Gastrocnemius medialis (tissue), 4 donors: Measurements from ENCODE around the gene ROR2.

Experiments used
- POLR2A ChIP-seq, 2 donors: fragments of 450-650 bp; IDR thresholded peaks; one replicate each; pipeline ENCODE4 v1.6.1; 2017; ENCODE audit warnings: antibody characterized with exemption in 2 of 2, mild to moderate bottlenecking in 2 of 2, moderate library complexity in 2 of 2
- TF ChIP-seq, protein P1 (sequence below), 5 experiments: fragments of 450-650 bp in 3 of 5; fragments of 200-600 bp in 2 of 5; sonication (generic) in 2 of 5; IDR thresholded peaks in 4 of 5; conservative IDR thresholded peaks in 1 of 5; 1 replicate in 4 of 5; 2 replicates in 1 of 5; pipeline ENCODE4 v1.5.1; 2016 to 2019; ENCODE audit warnings: antibody characterized with exemption in 5 of 5, mild to moderate bottlenecking in 3 of 5, moderate library complexity in 3 of 5

DNA sequence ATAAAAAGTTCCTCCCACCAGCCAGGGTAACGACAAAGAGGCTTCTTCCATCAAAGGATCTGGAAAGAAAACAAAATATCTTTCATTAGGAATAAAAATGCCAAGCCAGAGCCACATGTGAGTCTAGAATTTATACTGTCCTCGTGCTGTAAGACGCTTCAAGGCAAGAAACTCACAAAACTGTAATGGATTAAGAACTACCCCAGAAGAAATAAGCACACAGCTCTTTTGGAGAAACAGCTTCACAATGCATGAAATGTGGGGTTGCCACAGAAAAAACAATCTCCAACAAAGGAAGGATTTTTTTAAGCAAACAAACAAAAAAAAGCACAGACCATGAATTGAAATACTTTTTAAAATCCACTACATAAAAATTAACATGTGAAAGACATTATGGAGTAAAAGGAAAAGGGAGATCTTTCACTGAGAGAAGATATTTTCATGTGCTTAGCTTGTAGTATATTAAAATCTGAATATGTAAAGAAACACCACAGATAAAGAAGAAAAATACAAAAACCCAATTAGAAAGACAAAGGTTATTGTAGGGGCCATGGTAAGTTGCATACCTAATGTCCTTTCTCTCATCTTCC, 385.9 kb downstream of the ROR2 start:
- TF ChIP-seq, protein P1, sequence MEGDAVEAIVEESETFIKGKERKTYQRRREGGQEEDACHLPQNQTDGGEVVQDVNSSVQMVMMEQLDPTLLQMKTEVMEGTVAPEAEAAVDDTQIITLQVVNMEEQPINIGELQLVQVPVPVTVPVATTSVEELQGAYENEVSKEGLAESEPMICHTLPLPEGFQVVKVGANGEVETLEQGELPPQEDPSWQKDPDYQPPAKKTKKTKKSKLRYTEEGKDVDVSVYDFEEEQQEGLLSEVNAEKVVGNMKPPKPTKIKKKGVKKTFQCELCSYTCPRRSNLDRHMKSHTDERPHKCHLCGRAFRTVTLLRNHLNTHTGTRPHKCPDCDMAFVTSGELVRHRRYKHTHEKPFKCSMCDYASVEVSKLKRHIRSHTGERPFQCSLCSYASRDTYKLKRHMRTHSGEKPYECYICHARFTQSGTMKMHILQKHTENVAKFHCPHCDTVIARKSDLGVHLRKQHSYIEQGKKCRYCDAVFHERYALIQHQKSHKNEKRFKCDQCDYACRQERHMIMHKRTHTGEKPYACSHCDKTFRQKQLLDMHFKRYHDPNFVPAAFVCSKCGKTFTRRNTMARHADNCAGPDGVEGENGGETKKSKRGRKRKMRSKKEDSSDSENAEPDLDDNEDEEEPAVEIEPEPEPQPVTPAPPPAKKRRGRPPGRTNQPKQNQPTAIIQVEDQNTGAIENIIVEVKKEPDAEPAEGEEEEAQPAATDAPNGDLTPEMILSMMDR (IDR thresholded peaks at IDR 0.05 in 4 of 5, conservative IDR thresholded peaks at IDR 0.05 in 1 of 5) = no peak
- TF ChIP-seq POLR2A (IDR thresholded peaks at IDR 0.05) = no peak
